Measurements from ENCODE around the gene CCP110.

DNA sequence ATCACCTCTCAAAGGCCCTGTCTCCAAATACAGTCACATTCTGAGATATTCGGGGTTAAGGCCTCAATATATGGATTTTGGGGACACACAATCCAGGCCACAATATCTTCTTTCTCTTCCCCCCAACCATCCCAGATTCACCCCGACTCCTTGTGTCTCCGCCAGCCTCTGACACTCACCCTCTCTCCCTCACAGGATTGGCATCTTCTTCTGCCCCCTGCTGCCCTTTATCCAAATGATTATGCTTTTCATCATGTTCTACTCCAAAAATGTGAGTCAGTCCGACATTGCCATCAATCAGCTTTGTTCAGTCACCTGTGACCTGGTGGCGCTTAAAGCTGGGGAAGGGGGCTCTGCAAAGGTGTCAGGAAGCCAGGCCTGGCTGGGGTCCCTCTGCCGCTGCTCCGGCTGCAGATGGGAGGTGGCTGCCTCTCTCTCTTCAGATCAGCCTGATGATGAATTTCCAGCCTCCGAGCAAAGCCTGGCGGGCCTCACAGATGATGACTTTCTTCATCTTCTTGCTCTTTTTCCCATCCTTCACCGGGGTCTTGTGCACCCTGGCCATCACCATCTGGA, 36.9 kb upstream of the CCP110 start:
- TF ChIP-seq SIN3A (IDR thresholded peaks at IDR 0.05; ENCODE audit: borderline replicate concordance, low read depth, low read length): no peak
- TF ChIP-seq ZSCAN9 (CRISPR knock-in tag; IDR thresholded peaks at IDR 0.05; ENCODE audit: borderline replicate concordance): no peak
- no peak for TF ChIP-seq MIER3 (CRISPR knock-in tag; IDR thresholded peaks at IDR 0.05; ENCODE audit: borderline replicate concordance)
- TF ChIP-seq RBM22 (optimal IDR thresholded peaks at IDR 0.05; ENCODE audit: low read length): no peak
- TF ChIP-seq, protein P1, sequence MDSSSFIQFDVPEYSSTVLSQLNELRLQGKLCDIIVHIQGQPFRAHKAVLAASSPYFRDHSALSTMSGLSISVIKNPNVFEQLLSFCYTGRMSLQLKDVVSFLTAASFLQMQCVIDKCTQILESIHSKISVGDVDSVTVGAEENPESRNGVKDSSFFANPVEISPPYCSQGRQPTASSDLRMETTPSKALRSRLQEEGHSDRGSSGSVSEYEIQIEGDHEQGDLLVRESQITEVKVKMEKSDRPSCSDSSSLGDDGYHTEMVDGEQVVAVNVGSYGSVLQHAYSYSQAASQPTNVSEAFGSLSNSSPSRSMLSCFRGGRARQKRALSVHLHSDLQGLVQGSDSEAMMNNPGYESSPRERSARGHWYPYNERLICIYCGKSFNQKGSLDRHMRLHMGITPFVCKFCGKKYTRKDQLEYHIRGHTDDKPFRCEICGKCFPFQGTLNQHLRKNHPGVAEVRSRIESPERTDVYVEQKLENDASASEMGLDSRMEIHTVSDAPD (CRISPR knock-in tag; IDR thresholded peaks at IDR 0.05): no peak
- TF ChIP-seq, protein P2, sequence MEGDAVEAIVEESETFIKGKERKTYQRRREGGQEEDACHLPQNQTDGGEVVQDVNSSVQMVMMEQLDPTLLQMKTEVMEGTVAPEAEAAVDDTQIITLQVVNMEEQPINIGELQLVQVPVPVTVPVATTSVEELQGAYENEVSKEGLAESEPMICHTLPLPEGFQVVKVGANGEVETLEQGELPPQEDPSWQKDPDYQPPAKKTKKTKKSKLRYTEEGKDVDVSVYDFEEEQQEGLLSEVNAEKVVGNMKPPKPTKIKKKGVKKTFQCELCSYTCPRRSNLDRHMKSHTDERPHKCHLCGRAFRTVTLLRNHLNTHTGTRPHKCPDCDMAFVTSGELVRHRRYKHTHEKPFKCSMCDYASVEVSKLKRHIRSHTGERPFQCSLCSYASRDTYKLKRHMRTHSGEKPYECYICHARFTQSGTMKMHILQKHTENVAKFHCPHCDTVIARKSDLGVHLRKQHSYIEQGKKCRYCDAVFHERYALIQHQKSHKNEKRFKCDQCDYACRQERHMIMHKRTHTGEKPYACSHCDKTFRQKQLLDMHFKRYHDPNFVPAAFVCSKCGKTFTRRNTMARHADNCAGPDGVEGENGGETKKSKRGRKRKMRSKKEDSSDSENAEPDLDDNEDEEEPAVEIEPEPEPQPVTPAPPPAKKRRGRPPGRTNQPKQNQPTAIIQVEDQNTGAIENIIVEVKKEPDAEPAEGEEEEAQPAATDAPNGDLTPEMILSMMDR (CRISPR knock-in tag; IDR thresholded peaks at IDR 0.05): peak; percentile 39
- TF ChIP-seq, protein P3, sequence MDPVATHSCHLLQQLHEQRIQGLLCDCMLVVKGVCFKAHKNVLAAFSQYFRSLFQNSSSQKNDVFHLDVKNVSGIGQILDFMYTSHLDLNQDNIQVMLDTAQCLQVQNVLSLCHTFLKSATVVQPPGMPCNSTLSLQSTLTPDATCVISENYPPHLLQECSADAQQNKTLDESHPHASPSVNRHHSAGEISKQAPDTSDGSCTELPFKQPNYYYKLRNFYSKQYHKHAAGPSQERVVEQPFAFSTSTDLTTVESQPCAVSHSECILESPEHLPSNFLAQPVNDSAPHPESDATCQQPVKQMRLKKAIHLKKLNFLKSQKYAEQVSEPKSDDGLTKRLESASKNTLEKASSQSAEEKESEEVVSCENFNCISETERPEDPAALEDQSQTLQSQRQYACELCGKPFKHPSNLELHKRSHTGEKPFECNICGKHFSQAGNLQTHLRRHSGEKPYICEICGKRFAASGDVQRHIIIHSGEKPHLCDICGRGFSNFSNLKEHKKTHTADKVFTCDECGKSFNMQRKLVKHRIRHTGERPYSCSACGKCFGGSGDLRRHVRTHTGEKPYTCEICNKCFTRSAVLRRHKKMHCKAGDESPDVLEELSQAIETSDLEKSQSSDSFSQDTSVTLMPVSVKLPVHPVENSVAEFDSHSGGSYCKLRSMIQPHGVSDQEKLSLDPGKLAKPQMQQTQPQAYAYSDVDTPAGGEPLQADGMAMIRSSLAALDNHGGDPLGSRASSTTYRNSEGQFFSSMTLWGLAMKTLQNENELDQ (CRISPR knock-in tag; IDR thresholded peaks at IDR 0.05; ENCODE audit: borderline replicate concordance): no peak
- no peak for TF ChIP-seq HMG20B (CRISPR knock-in tag; conservative IDR thresholded peaks at IDR 0.05)
- TF ChIP-seq REL (CRISPR knock-in tag; conservative IDR thresholded peaks at IDR 0.05): no peak
- TF ChIP-seq KAT7 (CRISPR knock-in tag; IDR thresholded peaks at IDR 0.05; ENCODE audit: borderline replicate concordance): no peak
